ENCODE data around the gene ANKK1. TPM values are rescaled to one million over a fixed set of nuclear protein-coding genes. Genes with fewer than 3 reads are reported as not detected.

The ANKK1 gene
- total RNA-seq, 2 donors from 2014 or later = 0.10 to 0.32 TPM

DNA sequence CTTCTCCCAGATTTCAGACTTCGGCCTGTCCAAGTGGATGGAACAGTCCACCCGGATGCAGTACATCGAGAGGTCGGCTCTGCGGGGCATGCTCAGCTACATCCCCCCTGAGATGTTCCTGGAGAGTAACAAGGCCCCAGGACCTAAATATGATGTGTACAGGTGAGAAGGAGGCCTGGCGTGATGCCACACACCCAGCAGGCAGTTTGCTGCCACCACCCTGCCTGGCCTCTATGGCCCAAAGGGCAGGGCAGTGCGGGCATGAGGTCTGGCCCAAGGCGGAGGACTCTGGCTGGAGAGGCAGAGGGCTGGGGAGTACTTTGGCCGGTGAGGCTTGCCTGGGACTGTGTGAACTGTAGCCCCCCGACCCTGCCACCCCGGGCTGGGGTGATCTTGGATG is 7.3 kb downstream of the ANKK1 start:
- Histone ChIP-seq H3K9ac (ENCODE audit: low read depth in 2 of 2, low read length in 2 of 2) (no peak overlapping the region), H3K4me3 (no peak overlapping the region), H3K4me1 (no peaks in the 10 kb centered on the region), H3K36me3 (no peaks in the 10 kb centered on the region), H3K9me3 (no peaks in the 10 kb centered on the region), H3K27me3 (no peaks in the 10 kb centered on the region), H3K27ac (no peak overlapping the region)
- no peak for DNase-seq
- intact Hi-C loops (cut with DNase I) = no loop called here
- no peak for TF ChIP-seq CTCF (IDR thresholded peaks at IDR 0.05)

DNA sequence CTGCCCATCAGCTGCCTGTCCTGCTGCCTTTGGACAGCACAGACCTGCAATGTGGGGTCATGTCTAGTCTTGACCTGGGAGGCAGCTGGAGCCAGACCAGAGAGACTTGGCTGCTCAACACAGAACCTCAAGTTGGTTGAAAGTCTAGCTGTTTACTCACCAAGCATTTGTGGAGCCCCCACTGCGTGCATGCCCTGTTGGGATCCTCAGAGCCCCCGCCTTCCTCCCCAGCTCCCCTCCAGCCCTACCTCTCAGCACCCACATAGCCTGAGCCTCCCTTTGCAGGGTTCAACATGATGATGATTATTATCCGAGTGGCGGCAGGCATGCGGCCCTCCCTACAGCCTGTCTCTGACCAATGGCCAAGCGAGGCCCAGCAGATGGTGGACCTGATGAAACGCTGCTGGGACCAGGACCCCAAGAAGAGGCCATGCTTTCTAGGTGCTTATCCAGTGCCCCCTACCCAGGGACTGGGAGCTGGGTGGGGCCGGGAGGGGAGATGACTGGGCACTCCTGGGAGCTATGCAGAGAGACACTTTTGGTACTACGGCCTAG is 8.3 kb downstream of the ANKK1 start:
- intact Hi-C loops (cut with DNase I) = no loop called here
- H3K27me3 ChIP-seq = no peaks in the 10 kb centered on the region

DNA sequence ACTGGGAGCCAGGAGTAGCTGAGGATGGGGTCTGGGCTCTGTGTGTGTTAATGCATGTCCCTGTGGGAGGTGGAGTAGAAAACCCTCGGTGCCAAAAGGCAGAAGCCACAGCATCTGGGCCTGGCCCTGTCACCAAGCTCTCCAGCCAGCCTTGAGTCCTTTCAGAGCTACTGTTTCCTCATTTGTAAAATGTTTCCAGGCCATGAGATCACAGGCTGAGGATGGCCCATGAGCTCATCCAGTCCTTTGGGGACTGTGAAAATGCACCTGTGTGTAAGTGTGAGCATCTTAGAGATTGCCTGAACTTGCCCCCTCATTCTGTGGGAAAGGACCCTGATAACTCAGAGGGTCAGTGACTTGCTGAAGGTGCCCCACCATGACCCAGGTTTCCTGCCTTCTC is 9.1 kb downstream of the ANKK1 start:
- intact Hi-C loops (cut with DNase I) = no loop called here

More for the DNA sequence above, 8.3 kb downstream of the ANKK1 start:
- H3K4me1 ChIP-seq = no peaks in the 10 kb centered on the region
- H3K36me3 ChIP-seq = no peaks in the 10 kb centered on the region
- TF ChIP-seq CTCF (IDR thresholded peaks at IDR 0.05) = no peak
- H3K27ac ChIP-seq = no peak overlapping the region
- H3K9me3 ChIP-seq = no peaks in the 10 kb centered on the region
- no peak overlapping the region for H3K4me3 ChIP-seq
- DNase-seq = no peak
- H3K9ac ChIP-seq (ENCODE audit: low read depth in 2 of 2, low read length in 2 of 2) = no peak overlapping the region

GRCh38 chr11:113397212-113397611 is 9.6 kb downstream of the ANKK1 start:
- intact Hi-C loops (cut with DNase I) = no loop called here
- no peak for TF ChIP-seq CTCF (IDR thresholded peaks at IDR 0.05)
- Histone ChIP-seq H3K4me1 (no peaks in the 10 kb centered on the region), H3K9ac (ENCODE audit: low read depth in 2 of 2, low read length in 2 of 2) (no peak overlapping the region), H3K4me3 (no peak overlapping the region), H3K27me3 (no peaks in the 10 kb centered on the region), H3K9me3 (no peaks in the 10 kb centered on the region), H3K27ac (no peak overlapping the region), H3K36me3 (no peaks in the 10 kb centered on the region)
- no peak for DNase-seq

More for the DNA sequence above, 9.1 kb downstream of the ANKK1 start:
- H3K36me3 ChIP-seq = no peaks in the 10 kb centered on the region
- no peak overlapping the region for H3K4me3 ChIP-seq
- no peaks in the 10 kb centered on the region for H3K9me3 ChIP-seq
- H3K27me3 ChIP-seq = no peaks in the 10 kb centered on the region
- no peaks in the 10 kb centered on the region for H3K4me1 ChIP-seq
- DNase-seq = no peak
- H3K27ac ChIP-seq = no peak overlapping the region
- no peak for TF ChIP-seq CTCF (IDR thresholded peaks at IDR 0.05)
- H3K9ac ChIP-seq (ENCODE audit: low read depth in 2 of 2, low read length in 2 of 2) = no peak overlapping the region

DNA sequence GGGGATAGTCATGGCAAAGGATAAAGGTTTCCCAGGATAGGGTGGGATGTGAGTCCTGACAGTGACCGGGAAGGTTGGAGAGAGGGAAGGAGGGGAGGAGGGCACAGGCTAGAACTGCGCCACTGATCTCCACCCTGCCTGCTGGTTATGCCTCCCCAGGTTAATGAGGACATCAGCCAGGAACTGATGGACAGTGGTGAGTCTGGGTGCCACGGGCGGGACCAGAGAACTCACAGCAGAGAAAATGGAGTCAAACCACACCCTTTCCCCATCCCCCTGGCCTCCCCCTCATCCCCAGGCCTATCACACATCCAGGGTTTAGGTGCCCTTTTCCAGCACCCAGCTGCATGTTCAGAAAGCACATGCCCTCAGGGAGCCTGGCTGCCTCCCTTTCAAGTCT is 10.2 kb downstream of the ANKK1 start:
- H3K27me3 ChIP-seq = no peaks in the 10 kb centered on the region
- H3K4me1 ChIP-seq = no peaks in the 10 kb centered on the region
- H3K27ac ChIP-seq = no peak overlapping the region
- intact Hi-C loops (cut with DNase I) = no loop called here
- H3K9ac ChIP-seq (ENCODE audit: low read depth in 2 of 2, low read length in 2 of 2) = no peak overlapping the region
- H3K9me3 ChIP-seq = no peaks in the 10 kb centered on the region
- TF ChIP-seq CTCF (IDR thresholded peaks at IDR 0.05) = no peak
- H3K4me3 ChIP-seq = no peak overlapping the region
- H3K36me3 ChIP-seq = no peaks in the 10 kb centered on the region
- no peak for DNase-seq

Measured in colonic mucosa (tissue), 4 donors.